ENCODE measurements around the gene CACNA1C. TPM values are rescaled to one million over a fixed set of nuclear protein-coding genes. Genes with fewer than 3 reads are reported as not detected.
A peak's percentile ranks its signal among the peaks of the same experiment; 100 is the strongest.

Gene CACNA1C
- total RNA-seq, 4 donors from 2014 or later: 9.7 to 42.1 (median 18.1) TPM

DNA sequence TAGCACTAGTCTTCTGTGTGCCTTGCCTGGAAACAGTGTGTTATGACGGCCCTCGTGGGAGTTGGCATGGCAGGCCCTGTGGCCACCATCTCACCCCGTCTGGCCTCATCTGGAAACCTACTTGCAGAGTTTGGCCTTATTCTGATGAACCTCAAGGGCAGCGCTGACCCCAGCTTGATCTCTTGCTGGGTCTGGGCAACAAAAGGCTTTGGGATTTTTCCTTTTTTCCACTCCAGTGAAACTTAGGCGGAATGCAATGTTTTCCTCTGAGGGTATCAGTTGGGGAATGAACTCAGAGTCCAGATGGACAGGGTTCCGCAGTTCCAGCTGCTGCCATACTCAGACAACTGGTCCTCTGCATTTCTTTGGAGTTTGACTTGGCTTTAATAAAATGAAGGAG lies 15.9 kb downstream of the CACNA1C start:
- Histone ChIP-seq H3K36me3 (no peaks in the 10 kb centered on the region), H3K9me3 (peaks cover 0 to 16% (median 0%) of the 10 kb centered on the region in 4 donors), H3K27ac (no peak overlapping the region), H3K27me3 (no peaks in the 10 kb centered on the region), H3K4me1 (peaks cover 0 to 5% (median 0%) of the 10 kb centered on the region in 4 donors), H3K4me3 (no peak overlapping the region)
- TF ChIP-seq POLR2A (IDR thresholded peaks at IDR 0.05): no peak
- TF ChIP-seq, protein P1, sequence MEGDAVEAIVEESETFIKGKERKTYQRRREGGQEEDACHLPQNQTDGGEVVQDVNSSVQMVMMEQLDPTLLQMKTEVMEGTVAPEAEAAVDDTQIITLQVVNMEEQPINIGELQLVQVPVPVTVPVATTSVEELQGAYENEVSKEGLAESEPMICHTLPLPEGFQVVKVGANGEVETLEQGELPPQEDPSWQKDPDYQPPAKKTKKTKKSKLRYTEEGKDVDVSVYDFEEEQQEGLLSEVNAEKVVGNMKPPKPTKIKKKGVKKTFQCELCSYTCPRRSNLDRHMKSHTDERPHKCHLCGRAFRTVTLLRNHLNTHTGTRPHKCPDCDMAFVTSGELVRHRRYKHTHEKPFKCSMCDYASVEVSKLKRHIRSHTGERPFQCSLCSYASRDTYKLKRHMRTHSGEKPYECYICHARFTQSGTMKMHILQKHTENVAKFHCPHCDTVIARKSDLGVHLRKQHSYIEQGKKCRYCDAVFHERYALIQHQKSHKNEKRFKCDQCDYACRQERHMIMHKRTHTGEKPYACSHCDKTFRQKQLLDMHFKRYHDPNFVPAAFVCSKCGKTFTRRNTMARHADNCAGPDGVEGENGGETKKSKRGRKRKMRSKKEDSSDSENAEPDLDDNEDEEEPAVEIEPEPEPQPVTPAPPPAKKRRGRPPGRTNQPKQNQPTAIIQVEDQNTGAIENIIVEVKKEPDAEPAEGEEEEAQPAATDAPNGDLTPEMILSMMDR (IDR thresholded peaks at IDR 0.05): no peak
- DNase-seq: no peak

DNA sequence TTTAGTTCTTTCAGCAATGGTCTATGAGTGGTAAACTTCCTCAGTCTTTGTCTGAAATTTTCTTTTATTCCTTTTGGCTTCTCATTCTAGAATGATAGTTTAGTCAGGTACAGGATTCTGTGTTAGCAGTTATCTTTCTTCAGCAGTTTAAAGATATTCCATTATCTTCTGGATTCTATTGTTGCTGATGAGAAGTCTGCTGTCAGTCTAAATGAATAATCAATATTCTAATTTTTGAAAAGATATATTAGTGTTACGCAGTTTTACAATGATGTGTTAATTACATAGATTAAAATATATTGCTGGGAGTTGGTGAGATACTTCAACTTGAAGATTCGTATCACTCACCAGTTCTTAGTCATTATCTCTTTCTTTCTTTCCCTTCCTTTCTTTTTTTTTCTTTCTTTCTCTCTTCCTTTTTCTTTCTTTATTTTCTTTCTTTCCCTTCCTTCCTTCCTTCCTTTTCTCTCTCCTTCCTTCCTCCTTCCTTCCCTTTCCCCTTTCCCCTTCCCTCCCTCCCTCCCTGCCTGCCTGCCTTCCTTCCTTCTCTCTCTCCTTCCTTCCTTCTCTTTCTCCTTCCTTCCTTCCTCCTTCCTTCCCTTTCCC lies 17.8 kb downstream of the CACNA1C start:
- Histone ChIP-seq H3K27ac (no peak overlapping the region), H3K36me3 (no peaks in the 10 kb centered on the region), H3K9me3 (peaks cover 0 to 16% (median 0%) of the 10 kb centered on the region in 4 donors), H3K4me1 (no peaks in the 10 kb centered on the region), H3K4me3 (no peak overlapping the region), H3K27me3 (no peaks in the 10 kb centered on the region)
- no peak for TF ChIP-seq POLR2A (IDR thresholded peaks at IDR 0.05)
- TF ChIP-seq, protein P1 (IDR thresholded peaks at IDR 0.05): no peak
- no peak for DNase-seq

DNA sequence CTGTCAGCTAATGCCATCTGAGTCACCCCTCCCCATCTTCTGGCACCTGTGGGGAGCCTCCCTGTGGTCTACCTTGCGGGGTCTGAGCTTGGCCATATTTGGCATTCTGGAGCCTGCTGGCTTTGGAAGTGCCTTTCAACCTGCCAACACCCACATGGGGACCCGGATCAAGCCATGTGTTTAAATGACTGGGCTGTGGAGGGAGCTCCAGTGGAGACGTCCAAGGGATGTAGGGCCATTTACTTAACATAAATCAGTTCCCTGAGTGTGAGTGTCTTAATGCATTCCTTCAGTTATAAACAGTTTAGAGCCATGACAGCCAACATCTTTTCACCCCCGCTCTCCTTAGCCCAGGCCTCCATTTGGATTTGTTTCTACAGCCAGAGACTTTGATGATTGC lies 22.0 kb downstream of the CACNA1C start:
- Histone ChIP-seq H3K27ac (peak overlapping the region in 2 of 4 donors; percentile 30 to 76), H3K4me1 (no peaks in the 10 kb centered on the region), H3K4me3 (no peak overlapping the region), H3K27me3 (no peaks in the 10 kb centered on the region), H3K9me3 (peaks cover 0 to 11% (median 0%) of the 10 kb centered on the region in 4 donors), H3K36me3 (no peaks in the 10 kb centered on the region)
- TF ChIP-seq, protein P1 (IDR thresholded peaks at IDR 0.05): no peak
- TF ChIP-seq POLR2A (IDR thresholded peaks at IDR 0.05): no peak
- DNase-seq: no peak

DNA sequence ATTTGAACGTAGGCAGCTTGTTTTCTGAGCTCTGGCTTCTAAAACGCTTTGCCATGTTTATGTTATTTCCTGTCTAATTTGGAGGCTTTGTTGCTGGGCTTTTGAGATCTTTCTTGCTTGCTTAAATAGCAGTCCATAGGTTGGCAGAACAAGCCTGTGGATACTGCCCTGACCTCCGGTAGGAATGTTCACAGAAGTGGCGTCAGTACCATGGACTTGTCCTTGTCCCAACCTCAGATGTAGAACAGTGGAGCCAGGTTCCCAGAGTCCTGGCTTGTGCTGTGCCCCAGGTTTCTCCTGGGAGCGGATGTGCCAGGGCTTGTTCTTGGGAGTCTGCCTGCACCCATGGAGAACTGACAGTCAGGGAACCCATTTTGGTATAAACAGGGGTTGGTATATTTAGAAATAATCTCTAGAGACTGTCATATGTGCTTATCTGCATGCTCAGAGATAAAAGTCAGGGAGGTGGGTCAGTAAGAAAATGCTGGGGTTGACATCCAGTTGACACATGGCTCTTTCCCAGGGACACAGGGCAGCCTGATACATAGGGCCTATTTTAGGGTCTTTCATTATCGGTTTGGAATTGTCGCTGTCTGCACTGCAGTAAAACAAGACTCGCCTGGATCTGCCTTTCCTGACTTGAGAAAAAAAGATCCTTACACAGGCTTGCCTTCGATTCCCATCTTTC lies 22.9 kb downstream of the CACNA1C start:
- H3K4me1 ChIP-seq: no peaks in the 10 kb centered on the region
- no peak for DNase-seq
- no peaks in the 10 kb centered on the region for H3K36me3 ChIP-seq
- no peak overlapping the region for H3K4me3 ChIP-seq
- peak overlapping the region in 1 of 4 donors; percentile 76 for H3K27ac ChIP-seq
- no peaks in the 10 kb centered on the region for H3K27me3 ChIP-seq
- TF ChIP-seq, protein P1 (IDR thresholded peaks at IDR 0.05): no peak
- TF ChIP-seq POLR2A (IDR thresholded peaks at IDR 0.05): no peak
- peaks cover 0 to 2% (median 0%) of the 10 kb centered on the region in 4 donors for H3K9me3 ChIP-seq

DNA sequence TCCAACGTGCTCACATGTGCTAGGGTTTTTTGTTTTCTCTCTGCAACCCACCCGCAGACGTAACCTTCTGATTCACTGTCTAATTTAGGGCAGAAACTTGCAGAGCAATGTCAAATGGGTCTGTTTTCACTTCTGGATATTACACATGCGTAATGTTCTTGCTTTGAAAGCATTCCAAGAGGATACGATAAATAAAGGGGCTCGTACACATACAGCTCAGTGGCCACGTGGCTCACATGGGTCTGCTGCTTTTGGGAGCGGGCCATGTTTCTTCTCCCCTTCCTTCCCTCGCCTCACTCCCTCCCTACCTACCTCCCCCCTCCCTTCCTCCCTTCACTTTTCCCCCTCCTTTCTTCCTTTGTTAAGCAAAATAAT lies 23.4 kb downstream of the CACNA1C start:
- no peaks in the 10 kb centered on the region for H3K36me3 ChIP-seq
- TF ChIP-seq POLR2A (IDR thresholded peaks at IDR 0.05): no peak
- TF ChIP-seq, protein P1 (IDR thresholded peaks at IDR 0.05): no peak
- DNase-seq: no peak
- no peaks in the 10 kb centered on the region for H3K4me1 ChIP-seq
- no peak overlapping the region for H3K4me3 ChIP-seq
- no peaks in the 10 kb centered on the region for H3K27me3 ChIP-seq
- H3K27ac ChIP-seq: peak overlapping the region in 1 of 4 donors; percentile 76
- no peaks in the 10 kb centered on the region for H3K9me3 ChIP-seq
